ENCODE results near the gene ATP5PD. TPM values are rescaled to one million over a fixed set of nuclear protein-coding genes. Genes with fewer than 3 reads are reported as not detected.
"Not testable (repeated sequence)": the region's sequence is repeated elsewhere in the genome, so short reads cannot be mapped to it uniquely, and the experiment has no call there.

Gene ATP5PD
- total and polyA plus RNA-seq, 2 donors, result 136 to 334 TPM

GRCh38 chr17:75033346-75034235 is 13.2 kb downstream of the ATP5PD start:
- Histone ChIP-seq H3K4me1 (ENCODE audit: insufficient read depth) (no peaks in the 10 kb centered on the region), H3K36me3 (ENCODE audit: insufficient read depth) (peaks cover 3% of the 10 kb centered on the region), H3K27ac (ENCODE audit: low read depth) (peak overlapping the region; percentile 54), H3K4me3 (ENCODE audit: low read depth, low read length) (peak overlapping the region; percentile 57)
- WGBS, result under 1% methylated on average over 36 of the region's 36 CpGs
- DNase-seq (ENCODE audit: extremely low spot score), result peak; percentile 92

GRCh38 chr17:75032720-75033280 is 14.0 kb downstream of the ATP5PD start:
- Histone ChIP-seq H3K4me1 (ENCODE audit: insufficient read depth) (no peaks in the 10 kb centered on the region), H3K27ac (ENCODE audit: low read depth) (no peak overlapping the region), H3K36me3 (ENCODE audit: insufficient read depth) (no peaks in the 10 kb centered on the region), H3K4me3 (ENCODE audit: low read depth, low read length) (no peak overlapping the region)
- 6% methylated on average over 13 of the region's 13 CpGs for WGBS
- DNase-seq (ENCODE audit: extremely low spot score), result no peak

- Histone ChIP-seq H3K4me3 (ENCODE audit: low read depth, low read length) (no peak overlapping the region), H3K4me1 (ENCODE audit: insufficient read depth) (no peaks in the 10 kb centered on the region), H3K27ac (ENCODE audit: low read depth) (no peak overlapping the region), H3K36me3 (ENCODE audit: insufficient read depth) (no peaks in the 10 kb centered on the region)
- 9% methylated on average over 10 of the region's 10 CpGs for WGBS
- no peak for DNase-seq (ENCODE audit: extremely low spot score)
These were observed 14.6 kb downstream of the ATP5PD start for GRCh38 chr17:75031972-75032719.

GRCh38 chr17:75030161-75030560 is 16.6 kb downstream of the ATP5PD start:
- H3K4me1 ChIP-seq (ENCODE audit: insufficient read depth), result no peaks in the 10 kb centered on the region
- DNase-seq (ENCODE audit: extremely low spot score), result no peak
- no peaks in the 10 kb centered on the region for H3K36me3 ChIP-seq (ENCODE audit: insufficient read depth)
- WGBS, result 93% methylated on average over 8 of the region's 8 CpGs
- no peak overlapping the region for H3K4me3 ChIP-seq (ENCODE audit: low read depth, low read length)
- no peak overlapping the region for H3K27ac ChIP-seq (ENCODE audit: low read depth)

GRCh38 chr17:75026650-75027049 is 20.1 kb downstream of the ATP5PD start:
- not testable (repeated sequence) for DNase-seq (ENCODE audit: extremely low spot score); H3K36me3 ChIP-seq (ENCODE audit: insufficient read depth); H3K4me3 ChIP-seq (ENCODE audit: low read depth, low read length); H3K4me1 ChIP-seq (ENCODE audit: insufficient read depth); H3K27ac ChIP-seq (ENCODE audit: low read depth)
- 72% methylated on average over 2 of the region's 2 CpGs for WGBS

GRCh38 chr17:75025398-75025734 is 21.4 kb downstream of the ATP5PD start:
- not testable (repeated sequence) for H3K4me1 ChIP-seq (ENCODE audit: insufficient read depth); H3K4me3 ChIP-seq (ENCODE audit: low read depth, low read length); H3K27ac ChIP-seq (ENCODE audit: low read depth); H3K36me3 ChIP-seq (ENCODE audit: insufficient read depth); DNase-seq (ENCODE audit: extremely low spot score)
- 78% methylated on average over 9 of the region's 9 CpGs for whole genome bisulfite sequencing

- no peaks in the 10 kb centered on the region for H3K36me3 ChIP-seq (ENCODE audit: insufficient read depth)
- no peak overlapping the region for H3K4me3 ChIP-seq (ENCODE audit: low read depth, low read length)
- H3K27ac ChIP-seq (ENCODE audit: low read depth), result no peak overlapping the region
- DNase-seq (ENCODE audit: extremely low spot score), result no peak
- H3K4me1 ChIP-seq (ENCODE audit: insufficient read depth), result no peaks in the 10 kb centered on the region
- WGBS, result 85% methylated on average over 10 of the region's 10 CpGs
These were observed 21.9 kb downstream of the ATP5PD start for GRCh38 chr17:75024686-75025397.

GRCh38 chr17:75020331-75021110 is 26.2 kb downstream of the ATP5PD start:
- no peaks in the 10 kb centered on the region for H3K36me3 ChIP-seq (ENCODE audit: insufficient read depth)
- WGBS, result 87% methylated on average over 19 of the region's 19 CpGs

GRCh38 chr17:75019710-75020109 is 27.1 kb downstream of the ATP5PD start:
- H3K36me3 ChIP-seq (ENCODE audit: insufficient read depth), result no peaks in the 10 kb centered on the region
- 88% methylated on average over 3 of the region's 3 CpGs for WGBS
- H3K27ac ChIP-seq (ENCODE audit: low read depth), result no peak overlapping the region
- H3K4me1 ChIP-seq (ENCODE audit: insufficient read depth), result no peaks in the 10 kb centered on the region
- DNase-seq (ENCODE audit: extremely low spot score), result no peak
- no peak overlapping the region for H3K4me3 ChIP-seq (ENCODE audit: low read depth, low read length)

More at GRCh38 chr17:75020331-75021110, 26.2 kb downstream of the ATP5PD start:
- Histone ChIP-seq H3K4me3 (ENCODE audit: low read depth, low read length) (no peak overlapping the region), H3K4me1 (ENCODE audit: insufficient read depth) (no peaks in the 10 kb centered on the region), H3K27ac (ENCODE audit: low read depth) (no peak overlapping the region)
- DNase-seq (ENCODE audit: extremely low spot score), result no peak

- WGBS, result 90% methylated on average over 5 of the region's 5 CpGs
- Histone ChIP-seq H3K4me3 (ENCODE audit: low read depth, low read length) (no peak overlapping the region), H3K27ac (ENCODE audit: low read depth) (no peak overlapping the region), H3K36me3 (ENCODE audit: insufficient read depth) (no peaks in the 10 kb centered on the region), H3K4me1 (ENCODE audit: insufficient read depth) (no peaks in the 10 kb centered on the region)
- DNase-seq (ENCODE audit: extremely low spot score), result no peak
These were observed 27.6 kb downstream of the ATP5PD start for GRCh38 chr17:75019146-75019545.

GRCh38 chr17:75013092-75013559 is 33.6 kb downstream of the ATP5PD start:
- H3K36me3 ChIP-seq (ENCODE audit: insufficient read depth), result no peaks in the 10 kb centered on the region
- 0% methylated on average over 10 of the region's 10 CpGs for WGBS

GRCh38 chr17:75012346-75013091 is 34.2 kb downstream of the ATP5PD start, which contains the start of gene MRPL58:
Gene MRPL58, plus strand, starts transcription at chr17:75012670. Its CDS starts 17 bp downstream, at chr17:75012687.
- no peak for DNase-seq (ENCODE audit: extremely low spot score)
- H3K27ac ChIP-seq (ENCODE audit: low read depth), result peak within 1 kb of the TSS; percentile 65
- H3K4me3 ChIP-seq (ENCODE audit: low read depth, low read length), result peak within 1 kb of the TSS; percentile 80
- H3K36me3 ChIP-seq (ENCODE audit: insufficient read depth), result no peaks in the 10 kb centered on the region
- peaks cover 4% of the 10 kb centered on the region for H3K4me1 ChIP-seq (ENCODE audit: insufficient read depth)
- WGBS, result under 1% methylated on average over 63 of the region's 63 CpGs

More at GRCh38 chr17:75013092-75013559, 33.6 kb downstream of the ATP5PD start:
- no peak overlapping the region for H3K27ac ChIP-seq (ENCODE audit: low read depth)
- peak overlapping the region; percentile 80 for H3K4me3 ChIP-seq (ENCODE audit: low read depth, low read length)
- peaks cover 4% of the 10 kb centered on the region for H3K4me1 ChIP-seq (ENCODE audit: insufficient read depth)
- no peak for DNase-seq (ENCODE audit: extremely low spot score)
